IPS DF 6.9 (cell line): Measurements from ENCODE around the gene GATD1.

ENCODE experiments used
- DNase-seq: peaks from one replicate; pipeline ENCODE4 v3.0.0-alpha.2; 2013; ENCODE audit warnings: low read depth, low spot score
- H3K27ac ChIP-seq: one replicate; pipeline ENCODE4 v1.5.1; 2013; ENCODE audit warnings: low read length, control low read depth
- H3K27me3 ChIP-seq: 2 replicates; pipeline ENCODE4 v1.6.1; 2013; ENCODE audit warnings: mild to moderate bottlenecking, low read length; ENCODE audit not compliant: control insufficient read depth, insufficient read depth
- H3K36me3 ChIP-seq: 2 replicates; pipeline ENCODE4 v1.6.1; 2013; ENCODE audit warnings: low read length; ENCODE audit not compliant: control insufficient read depth, insufficient read depth
- H3K4me1 ChIP-seq: 2 replicates; pipeline ENCODE4 v1.6.1; 2013; ENCODE audit warnings: low read length; ENCODE audit not compliant: control insufficient read depth, insufficient read depth
- H3K4me3 ChIP-seq: 2 replicates; pipeline ENCODE4 v1.5.1; 2013; ENCODE audit warnings: mild to moderate bottlenecking, low read length
- H3K9me3 ChIP-seq: 2 replicates; pipeline ENCODE4 v1.6.1; 2013; ENCODE audit warnings: low read length, inconsistent platforms; ENCODE audit not compliant: control insufficient read depth, insufficient read depth
- WGBS: extraction: QIAGEN DNeasy Blood & Tissue Kit; methylation state at CpG from one replicate; pipeline ENCODE4 v1.1.7; 2013; ENCODE audit warnings: mixed read lengths, missing lambda C conversion rate; ENCODE audit not compliant: insufficient read length, insufficient coverage; 5-methylcytosine and 5-hydroxymethylcytosine counted together

The GATD1 gene

GRCh38 chr11:787084-787675 lies 9.9 kb upstream of the GATD1 start:
- Histone ChIP-seq H3K27me3 (no peaks in the 10 kb centered on the region), H3K27ac (no peak overlapping the region), H3K9me3 (no peaks in the 10 kb centered on the region), H3K4me3 (no peak overlapping the region), H3K4me1 (peaks cover 5% of the 10 kb centered on the region; the same call in 1 of the 2 replicates), H3K36me3 (0 out of 2 replicates have a peak, but pooled peaks cover 3% of the 10 kb centered on the region)
- WGBS, result no CpG with 5 or more reads among the region's 24 CpGs
- DNase-seq, result no peak

- no peaks in the 10 kb centered on the region for H3K27me3 ChIP-seq
- H3K9me3 ChIP-seq, result no peaks in the 10 kb centered on the region
- DNase-seq, result no peak
- H3K36me3 ChIP-seq, result no peaks in the 10 kb centered on the region
- no peak overlapping the region for H3K27ac ChIP-seq
- peaks cover 5% of the 10 kb centered on the region for H3K4me1 ChIP-seq
- no peak overlapping the region for H3K4me3 ChIP-seq
- no CpG with 5 or more reads among the region's 24 CpGs for WGBS
Measured at GRCh38 chr11:786235-787083, 9.2 kb upstream of the GATD1 start.

- Histone ChIP-seq H3K4me1 (peaks cover 3% of the 10 kb centered on the region; the same call in 1 of the 2 replicates), H3K36me3 (no peaks in the 10 kb centered on the region), H3K9me3 (no peaks in the 10 kb centered on the region), H3K27ac (no peak overlapping the region), H3K4me3 (no peak overlapping the region), H3K27me3 (no peaks in the 10 kb centered on the region)
- no CpG with 5 or more reads among the region's 24 CpGs for WGBS
- DNase-seq, result peak; percentile 94
Measured at GRCh38 chr11:783581-784015, 6.3 kb upstream of the GATD1 start.

GRCh38 chr11:782264-783174 lies 5.2 kb upstream of the GATD1 start:
- peaks cover 5% of the 10 kb centered on the region; the same call in 1 of the 2 replicates for H3K4me1 ChIP-seq
- H3K36me3 ChIP-seq, result no peaks in the 10 kb centered on the region
- DNase-seq, result no peak
- WGBS, result no CpG with 5 or more reads among the region's 36 CpGs
- no peak overlapping the region for H3K4me3 ChIP-seq
- no peaks in the 10 kb centered on the region for H3K9me3 ChIP-seq
- no peaks in the 10 kb centered on the region for H3K27me3 ChIP-seq
- no peak overlapping the region for H3K27ac ChIP-seq

GRCh38 chr11:779955-780532 lies 2.8 kb upstream of the GATD1 start:
- Histone ChIP-seq H3K27me3 (no peaks in the 10 kb centered on the region), H3K9me3 (no peaks in the 10 kb centered on the region), H3K27ac (no peak overlapping the region), H3K36me3 (no peaks in the 10 kb centered on the region), H3K4me1 (peaks cover 5% of the 10 kb centered on the region; the same call in 1 of the 2 replicates), H3K4me3 (no peak overlapping the region)
- no peak for DNase-seq
- WGBS, result no CpG with 5 or more reads among the region's 16 CpGs

- no CpG with 5 or more reads among the region's 23 CpGs for WGBS
- Histone ChIP-seq H3K27ac (no peak overlapping the region), H3K27me3 (no peaks in the 10 kb centered on the region), H3K9me3 (no peaks in the 10 kb centered on the region), H3K4me1 (peaks cover 5% of the 10 kb centered on the region; the same call in 1 of the 2 replicates), H3K36me3 (no peaks in the 10 kb centered on the region), H3K4me3 (no peak overlapping the region)
- DNase-seq, result no peak
Measured at GRCh38 chr11:778976-779954, 2.0 kb upstream of the GATD1 start.

- H3K4me1 ChIP-seq, result peaks cover 4% of the 10 kb centered on the region; the same call in 1 of the 2 replicates
- peaks cover 19% of the 10 kb centered on the region for H3K36me3 ChIP-seq
- no peaks in the 10 kb centered on the region for H3K9me3 ChIP-seq
- no CpG with 5 or more reads among the region's 65 CpGs for WGBS
- DNase-seq, result no peak
- no peak overlapping the region for H3K27ac ChIP-seq
- peak overlapping the region; percentile 84 for H3K4me3 ChIP-seq
- no peaks in the 10 kb centered on the region for H3K27me3 ChIP-seq
Measured at GRCh38 chr11:776561-777287, 563 bp downstream of the GATD1 start.

GRCh38 chr11:776263-776560 lies 1.1 kb downstream of the GATD1 start:
- no CpG with 5 or more reads among the region's 11 CpGs for WGBS
- 0 out of 2 replicates have a peak, but pooled peaks cover 4% of the 10 kb centered on the region for H3K4me1 ChIP-seq
- no peak overlapping the region for H3K27ac ChIP-seq
- peak overlapping the region; percentile 84; the same call in 1 of the 2 replicates for H3K4me3 ChIP-seq
- no peaks in the 10 kb centered on the region for H3K27me3 ChIP-seq
- no peaks in the 10 kb centered on the region for H3K9me3 ChIP-seq
- DNase-seq, result no peak
- peaks cover 22% of the 10 kb centered on the region for H3K36me3 ChIP-seq
